Measurements from ENCODE around the gene HTRA1.

DNA sequence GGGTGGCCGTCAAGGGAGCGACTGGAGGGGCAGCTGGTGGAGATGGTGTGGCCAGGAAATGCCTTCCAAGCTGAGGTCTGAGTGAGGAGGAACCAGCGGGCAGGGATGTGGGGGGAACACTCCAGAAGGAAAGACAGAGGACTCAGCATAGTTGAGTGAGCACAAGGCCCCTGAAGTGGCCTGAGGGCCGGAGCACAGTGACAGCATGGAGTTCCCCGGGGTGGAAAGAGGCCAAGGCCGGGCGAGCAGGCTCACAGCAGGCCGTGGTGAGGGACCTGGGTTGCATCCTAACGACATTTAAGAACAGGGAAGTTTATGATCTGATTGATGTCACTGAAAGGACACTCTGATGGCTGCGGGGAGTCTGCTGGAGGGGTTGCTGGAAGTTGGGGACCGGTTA is 48.0 kb downstream of the HTRA1 start:
- TF ChIP-seq, protein P1, sequence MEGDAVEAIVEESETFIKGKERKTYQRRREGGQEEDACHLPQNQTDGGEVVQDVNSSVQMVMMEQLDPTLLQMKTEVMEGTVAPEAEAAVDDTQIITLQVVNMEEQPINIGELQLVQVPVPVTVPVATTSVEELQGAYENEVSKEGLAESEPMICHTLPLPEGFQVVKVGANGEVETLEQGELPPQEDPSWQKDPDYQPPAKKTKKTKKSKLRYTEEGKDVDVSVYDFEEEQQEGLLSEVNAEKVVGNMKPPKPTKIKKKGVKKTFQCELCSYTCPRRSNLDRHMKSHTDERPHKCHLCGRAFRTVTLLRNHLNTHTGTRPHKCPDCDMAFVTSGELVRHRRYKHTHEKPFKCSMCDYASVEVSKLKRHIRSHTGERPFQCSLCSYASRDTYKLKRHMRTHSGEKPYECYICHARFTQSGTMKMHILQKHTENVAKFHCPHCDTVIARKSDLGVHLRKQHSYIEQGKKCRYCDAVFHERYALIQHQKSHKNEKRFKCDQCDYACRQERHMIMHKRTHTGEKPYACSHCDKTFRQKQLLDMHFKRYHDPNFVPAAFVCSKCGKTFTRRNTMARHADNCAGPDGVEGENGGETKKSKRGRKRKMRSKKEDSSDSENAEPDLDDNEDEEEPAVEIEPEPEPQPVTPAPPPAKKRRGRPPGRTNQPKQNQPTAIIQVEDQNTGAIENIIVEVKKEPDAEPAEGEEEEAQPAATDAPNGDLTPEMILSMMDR (IDR thresholded peaks at IDR 0.05) = no peak
- no peak for TF ChIP-seq TCF7L2 (IDR thresholded peaks at IDR 0.05; ENCODE audit: low read depth, low read length)
- TF ChIP-seq POLR2AphosphoS5 (IDR thresholded peaks at IDR 0.05; ENCODE audit: low read depth, low read length) = no peak
- TF ChIP-seq SIN3A (IDR thresholded peaks at IDR 0.05; ENCODE audit: borderline replicate concordance, insufficient read depth, low read depth, low read length) = no peak
